Epithelial cell of umbilical artery (primary cell): Measurements from ENCODE around the gene ZNF83. TPM values are rescaled to one million over a fixed set of nuclear protein-coding genes. Genes with fewer than 3 reads are reported as not detected.

Experiments
- total RNA-seq: library from RNA; depleted of rRNA; stranded (reverse); fragments of >200 nt; gene quantifications from 2 replicates; pipeline ENCODE4 v1.2.3, GENCODE V29; 2014

The ZNF83 gene
- total RNA-seq: 45.5 and 70.5 TPM in 2 replicates

GRCh38 chr19:52637718-52638585 lies at the start of gene ZNF83:
ZNF83 (minus strand) TSS chr19:52638355.

DNA sequence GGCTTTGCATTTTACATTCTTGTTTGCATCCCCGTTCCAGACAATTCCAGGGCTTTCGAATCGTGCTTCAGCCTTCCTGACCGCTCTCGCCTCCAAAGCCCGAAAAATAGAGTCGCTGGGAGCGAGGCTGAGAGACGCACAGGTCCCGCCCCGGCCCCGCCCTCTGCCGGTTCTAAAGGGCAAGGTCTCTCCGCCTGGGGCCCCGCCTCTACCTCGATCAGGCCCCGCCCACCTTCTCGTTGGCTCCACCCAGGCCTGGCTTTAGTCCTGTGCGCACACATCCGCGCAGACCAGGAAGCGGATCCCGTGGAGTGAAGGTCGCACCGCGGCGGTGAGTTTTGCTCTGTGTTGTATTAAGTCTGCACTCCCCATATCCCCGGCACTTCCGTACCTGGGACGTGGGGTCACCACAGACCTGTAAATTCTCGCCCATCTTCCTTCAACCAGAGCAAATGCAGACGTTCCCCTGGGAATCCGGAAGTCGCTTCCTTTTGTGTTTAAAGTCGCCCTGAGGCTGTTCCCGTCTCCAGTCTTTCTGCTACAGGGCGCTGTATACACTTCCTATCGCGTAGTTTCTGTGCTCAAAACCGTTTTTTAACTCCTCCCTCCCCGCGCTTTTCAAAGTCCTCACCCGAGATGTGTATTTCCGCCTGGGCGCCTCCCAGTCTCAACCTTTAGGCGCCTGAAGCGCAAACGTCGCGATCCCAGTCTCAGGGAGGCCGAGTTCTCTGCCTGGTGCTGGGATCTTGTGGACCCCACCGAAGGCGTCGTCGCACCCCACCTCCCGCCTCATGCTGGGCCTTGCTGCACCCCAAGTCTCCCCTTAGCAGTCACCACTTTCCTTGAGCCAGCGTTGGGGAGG lies 67.9 kb downstream of the ZNF83 start, which contains the start of gene ZNF701:
Gene ZNF701, plus strand, starts transcription at position 288 of the 862 bp plus-strand sequence. CDS start 3,861 bp downstream, outside the sequence.

Other genes starting within 250 kb of the ZNF83 start
- 6.2 and 8.2 TPM in 2 replicates for gene ZNF528, start 240.5 kb downstream of the ZNF83 start, total RNA-seq
- not detected in 2 replicates for gene ZNF534, start 209.2 kb downstream of the ZNF83 start, total RNA-seq
- gene ZNF578, start 184.8 kb downstream of the ZNF83 start, total RNA-seq: 0.30 and 1.6 TPM in 2 replicates
- gene ZNF808, start 110.7 kb downstream of the ZNF83 start, total RNA-seq: 15.3 and 28.3 TPM in 2 replicates
- 10.9 and 14.9 TPM in 2 replicates for gene ZNF701, start 68.1 kb downstream of the ZNF83 start, total RNA-seq
- gene ZNF611, start 96.7 kb upstream of the ZNF83 start, total RNA-seq: 7.1 and 8.8 TPM in 2 replicates
- 2.3 and 4.4 TPM in 2 replicates for gene ZNF600, start 148.4 kb upstream of the ZNF83 start, total RNA-seq
- 14.3 and 19.9 TPM in 2 replicates for gene ZNF28, start 183.3 kb upstream of the ZNF83 start, total RNA-seq
- 27.4 and 30.2 TPM in 2 replicates for gene ZNF468, start 219.3 kb upstream of the ZNF83 start, total RNA-seq